HepG2 (cell line): ENCODE measurements around the gene BCL2L1. TPM values are rescaled to one million over a fixed set of nuclear protein-coding genes. Genes with fewer than 3 reads are reported as not detected.

Experiments used
- ATAC-seq: fragments of 200-7000 bp; cut with Tn5 transposase; 3 replicates; pipeline ENCODE4 v1.9.1; 2020; ENCODE audit warnings: mild to moderate bottlenecking, moderate library complexity
- BruUV-seq: library from RNA; stranded (reverse); fragments of 400-500 nt; replicated peaks from 2 replicates; lab custom pipeline; 2021; lab: Mats Ljungman, UMichigan
- CTCF ChIA-PET: fragments of 300-600 bp; formaldehyde crosslinking; extraction: SDS; loops from one replicate; lab custom pipeline; 2021; ENCODE audit warnings: low total read pairs, inconsistent platforms, low intra/inter-chr PET ratio; lab: Yijun Ruan, JAX
- POLR2A ChIA-PET: fragments of 350-600 bp; sonication (Branson Sonifier 250); formaldehyde crosslinking; loops from one replicate; lab custom pipeline; 2020; ENCODE audit warnings: antibody characterized with exemption, inconsistent platforms; lab: Yijun Ruan, JAX
- DNase-seq: peaks from one replicate; pipeline ENCODE4 v3.0.0-alpha.2; 2015; ENCODE audit warnings: low spot score
- FAIRE-seq: peaks from 3 replicates; lab custom pipeline; 2011; peaks lifted over from hg19 to GRCh38; lab: Jason Lieb, UNC
- H2AFZ ChIP-seq: one replicate; pipeline ENCODE4 v1.6.1; 2011; ENCODE audit warnings: low read length, inconsistent platforms
- H3K27ac ChIP-seq: fragments of 300-600 bp; 3 replicates; pipeline ENCODE4 v1.8.0; 2011; ENCODE audit warnings: mixed run types, mild to moderate bottlenecking, mixed read lengths, low read length, inconsistent platforms; ENCODE audit not compliant: insufficient read depth; ENCODE audit errors: extremely low read length
- H3K27me3 ChIP-seq, 2 experiments: fragments of 200-600 bp in 1 of 2; 2 replicates in 1 of 2; 3 replicates in 1 of 2; pipeline versions ENCODE4 v1.6.0 to v1.8.0; 2011; ENCODE audit warnings: low read length in 2 of 2, mild to moderate bottlenecking in 2 of 2, moderate library complexity in 2 of 2, inconsistent platforms in 1 of 2; ENCODE audit not compliant: insufficient read depth in 2 of 2, control insufficient read depth in 1 of 2
- H3K36me3 ChIP-seq, 2 experiments: fragments of 200-600 bp in 1 of 2; replicated peaks in 1 of 2; 2 replicates in 1 of 2; 3 replicates in 1 of 2; pipeline versions ENCODE4 v1.5.1 to v1.8.0; 2011; ENCODE audit warnings: low read length in 2 of 2, inconsistent platforms in 1 of 2; ENCODE audit not compliant: insufficient read depth in 2 of 2, control insufficient read depth in 1 of 2
- H3K4me1 ChIP-seq: 2 replicates; pipeline ENCODE4 v1.5.1; 2012; ENCODE audit warnings: low read length, inconsistent platforms; ENCODE audit not compliant: insufficient read depth
- H3K4me2 ChIP-seq: 2 replicates; pipeline ENCODE4 v1.6.0; 2011; ENCODE audit warnings: low read depth, low read length, inconsistent platforms
- H3K4me3 ChIP-seq, 3 experiments: fragments of 200-600 bp in 1 of 3; sonication (generic), shearing (Covaris generic) in 1 of 3; replicated peaks in 1 of 3; 2 replicates each; pipeline ENCODE4 v1.5.1; 2011 to 2016; ENCODE audit warnings: low read length in 3 of 3, inconsistent platforms in 2 of 3, low read depth in 2 of 3, mild to moderate bottlenecking in 2 of 3, control low read depth in 1 of 3, mixed read lengths in 1 of 3; ENCODE audit not compliant: insufficient read depth in 1 of 3
- H3K79me2 ChIP-seq: one replicate; pipeline ENCODE4 v1.6.1; 2011; ENCODE audit warnings: low read length, inconsistent platforms; ENCODE audit not compliant: insufficient read depth
- H3K9ac ChIP-seq: 2 replicates; pipeline ENCODE4 v1.6.0; 2011; ENCODE audit warnings: mild to moderate bottlenecking, low read depth, low read length, inconsistent platforms; ENCODE audit not compliant: insufficient read depth
- H3K9me3 ChIP-seq: 2 replicates; pipeline ENCODE4 v1.5.1; 2012; ENCODE audit warnings: mild to moderate bottlenecking, low read length
- H4K20me1 ChIP-seq: 2 replicates; pipeline ENCODE4 v1.6.0; 2011; ENCODE audit warnings: inconsistent platforms, mild to moderate bottlenecking, low read length, moderate library complexity; ENCODE audit not compliant: insufficient read depth
- BCL6 ChIP-seq: IDR thresholded peaks from 2 replicates; pipeline ENCODE4 v1.6.1; 2016; ENCODE audit warnings: missing genetic modification reagents, missing compliant biosample characterization
- HNRNPL ChIP-seq: fragments of 200-400 bp; formaldehyde crosslinking; IDR thresholded peaks from 2 replicates; pipeline ENCODE4 v1.6.1; 2017; ENCODE audit warnings: mild to moderate bottlenecking, low read depth, low read length
- MBNL3 ChIP-seq: fragments of 250-450 bp; sonication (Bioruptor Pico); conservative IDR thresholded peaks from 2 replicates; pipeline ENCODE4 v1.8.0; 2022; ENCODE audit warnings: mild to moderate bottlenecking, inconsistent platforms
- POLR2AphosphoS2 ChIP-seq: IDR thresholded peaks from 2 replicates; pipeline ENCODE4 v1.6.1; 2011; ENCODE audit warnings: low read depth, low read length, improper control_type of control experiment
- TSC22D2 ChIP-seq: sonication (generic); formaldehyde crosslinking; IDR thresholded peaks from 2 replicates; pipeline ENCODE4 v1.5.1; 2020; ENCODE audit warnings: missing genetic modification reagents, mild to moderate bottlenecking, borderline replicate concordance
- ZBTB7A ChIP-seq: sonication (generic); formaldehyde crosslinking; IDR thresholded peaks from 2 replicates; pipeline ENCODE4 v1.8.0; 2022; ENCODE audit warnings: mild to moderate bottlenecking, missing genetic modification reagents
- ZNF160 ChIP-seq: sonication (generic); formaldehyde crosslinking; IDR thresholded peaks from 2 replicates; pipeline ENCODE4 v1.8.0; 2022; ENCODE audit warnings: mild to moderate bottlenecking, inconsistent platforms, missing genetic modification reagents
- ZNF253 ChIP-seq: sonication (generic); formaldehyde crosslinking; IDR thresholded peaks from 2 replicates; pipeline ENCODE4 v1.8.0; 2022; ENCODE audit warnings: mild to moderate bottlenecking, missing genetic modification reagents, borderline replicate concordance
- ZNF496 ChIP-seq: sonication (generic); formaldehyde crosslinking; IDR thresholded peaks from 2 replicates; pipeline ENCODE4 v1.8.1; 2023; ENCODE audit warnings: mild to moderate bottlenecking, moderate library complexity, missing genetic modification reagents; ENCODE audit not compliant: insufficient replicate concordance
- ZNF577 ChIP-seq: sonication (generic); formaldehyde crosslinking; IDR thresholded peaks from 2 replicates; pipeline ENCODE4 v1.4.0; 2020; ENCODE audit warnings: mild to moderate bottlenecking, low read depth, missing genetic modification reagents, borderline replicate concordance
- ZNF780A ChIP-seq: sonication (generic); formaldehyde crosslinking; IDR thresholded peaks from 2 replicates; pipeline ENCODE4 v1.8.0; 2022; ENCODE audit warnings: mild to moderate bottlenecking, missing genetic modification reagents, moderate library complexity
- ZNF788 ChIP-seq: sonication (generic); formaldehyde crosslinking; IDR thresholded peaks from 2 replicates; pipeline ENCODE4 v1.5.0; 2020; ENCODE audit warnings: mild to moderate bottlenecking, missing genetic modification reagents, borderline replicate concordance
- ZSCAN21 ChIP-seq: sonication (generic); formaldehyde crosslinking; IDR thresholded peaks from 2 replicates; pipeline ENCODE4 v1.8.0; 2022; ENCODE audit warnings: mild to moderate bottlenecking, missing genetic modification reagents, moderate library complexity, borderline replicate concordance
- WGBS: methylation state at CpG from one replicate; pipeline ENCODE4 v1.1.6; 2017; ENCODE audit warnings: low lambda C conversion rate; 5-methylcytosine and 5-hydroxymethylcytosine counted together
- in situ Hi-C: cut with HindIII; loops from 2 replicates; pipeline ENCODE4 v1.10.0; 2017; ENCODE audit warnings: low pct_unique_long_range_greater_than_20kb; ENCODE audit not compliant: extremely low pct_ligation_motif_present
- intact Hi-C: fragments of 100-400 bp; cut with micrococcal nuclease; formaldehyde crosslinking; loops from one replicate; pipeline ENCODE4 v1.10.0; 2022; ENCODE audit not compliant: unreplicated experiment
- polyA plus RNA-seq, 8 experiments: library from polyadenylated mRNA; depleted of rRNA in 3 of 8; stranded (reverse) in 7 of 8; unstranded in 1 of 8; fragments of >200 nt; fragmentation: Illumina TruSeq in 4 of 8; extraction: Trizol in 4 of 8; gene quantifications; 2 replicates each; pipeline versions ENCODE4 v1.2.1 to v1.2.3, GENCODE V29; 2011 to 2016; ENCODE audit warnings: low read depth in 4 of 8, missing spikeins in 1 of 8, mixed read lengths in 1 of 8; ENCODE audit not compliant: insufficient read depth in 1 of 8
- total RNA-seq, 5 experiments: library from RNA; depleted of rRNA; stranded (reverse); fragments of >200 nt; fragmentation: Illumina TruSeq; extraction: Trizol; gene quantifications; 2 replicates each; pipeline ENCODE4 v1.2.3, GENCODE V29; 2016; ENCODE audit warnings: low read depth in 1 of 5
- TF ChIP-seq, protein P1 (sequence below): sonication (generic); formaldehyde crosslinking; IDR thresholded peaks from 2 replicates; pipeline ENCODE4 v1.4.0; 2020; ENCODE audit warnings: missing genetic modification reagents, low read depth, mild to moderate bottlenecking, borderline replicate concordance
- TF ChIP-seq, protein P2 (sequence below): fragments of 450-650 bp; IDR thresholded peaks from 2 replicates; pipeline ENCODE4 v1.6.1; 2017
- TF ChIP-seq, protein P3 (sequence below): sonication (generic); formaldehyde crosslinking; IDR thresholded peaks from 2 replicates; pipeline ENCODE4 v1.8.0; 2022; ENCODE audit warnings: missing genetic modification reagents, low read depth, mild to moderate bottlenecking, borderline replicate concordance
- TF ChIP-seq, protein P4 (sequence below): sonication (generic); formaldehyde crosslinking; IDR thresholded peaks from 2 replicates; pipeline ENCODE4 v1.9.0; 2021; ENCODE audit warnings: missing genetic modification reagents, mild to moderate bottlenecking, borderline replicate concordance
- TF ChIP-seq, protein P5 (sequence below): sonication (generic); formaldehyde crosslinking; IDR thresholded peaks from 2 replicates; pipeline ENCODE4 v1.4.0; 2020; ENCODE audit warnings: mild to moderate bottlenecking, missing genetic modification reagents

Gene BCL2L1
- total and polyA plus RNA-seq, 2 of the 13 experiments (the other 11 are each of a cell fraction or from before 2014, with no cell fraction given): 164 to 258 TPM

DNA sequence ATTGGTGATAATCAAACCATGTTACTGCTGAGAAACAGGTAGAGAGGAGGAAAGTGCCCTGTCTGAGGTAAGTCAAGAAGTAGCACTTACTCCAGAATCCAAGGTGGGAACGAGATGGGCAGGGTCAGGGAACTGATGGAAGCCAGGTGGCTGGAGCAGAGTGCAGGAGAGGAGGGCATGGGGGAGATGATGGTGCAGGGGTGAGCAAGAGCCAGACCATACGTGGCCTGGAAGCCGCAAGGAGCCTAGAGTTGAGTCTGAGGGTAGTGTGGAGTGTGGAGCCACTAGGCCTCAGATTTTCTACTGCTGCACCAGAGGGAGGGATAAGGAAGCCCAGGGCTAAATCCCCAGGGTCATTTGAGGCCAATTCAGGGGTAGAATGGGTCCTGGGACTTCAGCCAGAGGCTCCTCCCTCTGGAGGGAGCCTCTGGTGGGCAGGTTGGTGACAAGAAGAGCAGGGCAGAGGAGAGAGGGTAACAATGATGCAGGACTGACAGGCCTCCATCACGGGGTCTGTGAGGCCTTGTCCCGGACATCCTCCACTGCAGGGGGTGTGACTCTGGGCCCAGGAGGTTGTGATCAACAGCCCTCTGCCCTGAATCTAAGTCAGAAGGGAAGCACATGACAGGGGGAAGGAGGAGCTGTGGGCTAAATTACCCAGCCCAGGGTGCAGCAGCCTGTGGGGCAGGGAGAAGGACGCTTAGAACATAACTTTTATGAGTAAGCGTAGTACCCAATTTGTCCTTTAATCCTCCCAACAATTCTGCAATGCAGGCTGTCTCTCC, 56.2 kb downstream of the BCL2L1 start (continued):
- TF ChIP-seq TSC22D2 (no peak), MBNL3 (CRISPR knock-in tag) (no peak), ZNF496 (no peak), ZNF780A (no peak), BCL6 (CRISPR knock-in tag) (0 out of 2 replicates have a peak, but pooled peaks have one; percentile 6), ZNF160 (CRISPR knock-in tag) (no peak), ZSCAN21 (CRISPR knock-in tag) (peak; percentile 30; the same call in 1 of the 2 replicates)
- TF ChIP-seq, protein P1, sequence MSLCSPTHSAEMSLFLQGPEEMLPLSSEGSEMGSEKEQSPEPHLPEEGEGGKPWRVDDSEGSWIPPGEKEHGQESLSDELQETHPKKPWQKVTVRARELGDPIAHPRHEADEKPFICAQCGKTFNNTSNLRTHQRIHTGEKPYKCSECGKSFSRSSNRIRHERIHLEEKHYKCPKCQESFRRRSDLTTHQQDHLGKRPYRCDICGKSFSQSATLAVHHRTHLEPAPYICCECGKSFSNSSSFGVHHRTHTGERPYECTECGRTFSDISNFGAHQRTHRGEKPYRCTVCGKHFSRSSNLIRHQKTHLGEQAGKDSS: peak; percentile 63; the same call in 1 of the 2 replicates

DNA sequence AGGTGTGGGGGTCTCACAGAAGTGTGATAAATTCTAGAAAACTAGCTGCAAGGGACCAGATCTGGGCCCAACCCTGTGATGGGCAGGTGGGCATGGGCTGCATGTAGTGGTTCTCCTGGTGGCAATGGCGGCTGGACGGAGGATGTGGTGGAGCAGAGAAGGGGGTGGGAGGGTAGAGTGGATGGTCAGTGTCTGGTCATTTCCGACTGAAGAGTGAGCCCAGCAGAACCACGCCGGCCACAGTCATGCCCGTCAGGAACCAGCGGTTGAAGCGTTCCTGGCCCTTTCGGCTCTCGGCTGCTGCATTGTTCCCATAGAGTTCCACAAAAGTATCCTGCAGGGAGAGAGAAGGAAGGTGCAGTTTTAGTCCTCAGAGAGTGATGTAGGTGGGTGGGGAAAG, 56.9 kb downstream of the BCL2L1 start:
- in situ Hi-C loops (no loop called here), intact Hi-C loops (loop anchor here (2.0 kb wide), 1 partner anchor 13 kb away; no protein-coding TSS in a partner anchor)
- ChIA-PET CTCF (interaction anchor here (5.9 kb wide), 1 partner anchor 58 kb away, joined by 100 read pairs; the partner anchor contains the start of gene BCL2L1), POLR2A (interaction anchor here (2.6 to 16.2 kb wide), 4 partner anchors 12 to 44 kb away, joined by 26 to 1981 read pairs (median 155); partner anchors contain the start of gene BCL2L1)
- H3K9me3 ChIP-seq: no peaks in the 10 kb centered on the region
- no TSS peak for BruUV-seq
- no peak overlapping the region for H3K4me3 ChIP-seq
- no peak overlapping the region for H2AFZ ChIP-seq
- peaks cover 99% of the 10 kb centered on the region for H3K4me1 ChIP-seq
- no peak overlapping the region for H3K4me2 ChIP-seq
- H4K20me1 ChIP-seq: peaks cover 21% of the 10 kb centered on the region; the same call in 1 of the 2 replicates
- peak overlapping the region; percentile 30; the same call in 1 of the 2 replicates for H3K9ac ChIP-seq
- H3K27me3 ChIP-seq: no peaks in the 10 kb centered on the region
- DNase-seq: no peak
- 98% methylated on average over 10 of the region's 10 CpGs for WGBS
- no peak for FAIRE-seq
- no peak for ATAC-seq
- H3K79me2 ChIP-seq: peaks cover 40% of the 10 kb centered on the region
- H3K27ac ChIP-seq: peak overlapping the region; percentile 77
- peaks cover 44 to 52% of the 10 kb centered on the region in 2 experiments for H3K36me3 ChIP-seq
- TF ChIP-seq, protein P2, sequence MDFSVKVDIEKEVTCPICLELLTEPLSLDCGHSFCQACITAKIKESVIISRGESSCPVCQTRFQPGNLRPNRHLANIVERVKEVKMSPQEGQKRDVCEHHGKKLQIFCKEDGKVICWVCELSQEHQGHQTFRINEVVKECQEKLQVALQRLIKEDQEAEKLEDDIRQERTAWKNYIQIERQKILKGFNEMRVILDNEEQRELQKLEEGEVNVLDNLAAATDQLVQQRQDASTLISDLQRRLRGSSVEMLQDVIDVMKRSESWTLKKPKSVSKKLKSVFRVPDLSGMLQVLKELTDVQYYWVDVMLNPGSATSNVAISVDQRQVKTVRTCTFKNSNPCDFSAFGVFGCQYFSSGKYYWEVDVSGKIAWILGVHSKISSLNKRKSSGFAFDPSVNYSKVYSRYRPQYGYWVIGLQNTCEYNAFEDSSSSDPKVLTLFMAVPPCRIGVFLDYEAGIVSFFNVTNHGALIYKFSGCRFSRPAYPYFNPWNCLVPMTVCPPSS: no peak
- TF ChIP-seq ZNF253 (no peak), POLR2AphosphoS2 (peak; percentile 86; the same call in 1 of the 2 replicates), HNRNPL (0 out of 2 replicates have a peak, but pooled peaks have one; percentile 61), ZBTB7A (peak; percentile 45; the same call in 1 of the 2 replicates), ZNF788 (CRISPR knock-in tag) (0 out of 2 replicates have a peak, but pooled peaks have one; percentile 10), ZNF577 (no peak)
- TF ChIP-seq, protein P3, sequence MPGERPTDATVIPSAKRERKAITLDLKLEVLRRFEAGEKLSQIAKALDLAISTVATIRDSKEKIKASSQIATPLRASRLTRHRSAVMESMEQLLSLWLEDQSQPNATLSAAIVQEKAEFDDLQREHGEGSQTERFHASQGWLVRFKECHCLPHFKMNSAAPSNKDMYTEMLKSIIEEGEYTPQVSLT (CRISPR knock-in tag): no peak
- TF ChIP-seq, protein P4, sequence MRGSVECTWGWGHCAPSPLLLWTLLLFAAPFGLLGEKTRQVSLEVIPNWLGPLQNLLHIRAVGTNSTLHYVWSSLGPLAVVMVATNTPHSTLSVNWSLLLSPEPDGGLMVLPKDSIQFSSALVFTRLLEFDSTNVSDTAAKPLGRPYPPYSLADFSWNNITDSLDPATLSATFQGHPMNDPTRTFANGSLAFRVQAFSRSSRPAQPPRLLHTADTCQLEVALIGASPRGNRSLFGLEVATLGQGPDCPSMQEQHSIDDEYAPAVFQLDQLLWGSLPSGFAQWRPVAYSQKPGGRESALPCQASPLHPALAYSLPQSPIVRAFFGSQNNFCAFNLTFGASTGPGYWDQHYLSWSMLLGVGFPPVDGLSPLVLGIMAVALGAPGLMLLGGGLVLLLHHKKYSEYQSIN (CRISPR knock-in tag): no peak
- TF ChIP-seq, protein P5, sequence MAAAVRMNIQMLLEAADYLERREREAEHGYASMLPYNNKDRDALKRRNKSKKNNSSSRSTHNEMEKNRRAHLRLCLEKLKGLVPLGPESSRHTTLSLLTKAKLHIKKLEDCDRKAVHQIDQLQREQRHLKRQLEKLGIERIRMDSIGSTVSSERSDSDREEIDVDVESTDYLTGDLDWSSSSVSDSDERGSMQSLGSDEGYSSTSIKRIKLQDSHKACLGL (CRISPR knock-in tag): peak; percentile 24; the same call in 1 of the 2 replicates
